ENCODE measurements around the gene IFT81.
"Not testable (repeated sequence)": the region's sequence is repeated elsewhere in the genome, so short reads cannot be mapped to it uniquely, and the experiment has no call there.

IFT81 gene

DNA sequence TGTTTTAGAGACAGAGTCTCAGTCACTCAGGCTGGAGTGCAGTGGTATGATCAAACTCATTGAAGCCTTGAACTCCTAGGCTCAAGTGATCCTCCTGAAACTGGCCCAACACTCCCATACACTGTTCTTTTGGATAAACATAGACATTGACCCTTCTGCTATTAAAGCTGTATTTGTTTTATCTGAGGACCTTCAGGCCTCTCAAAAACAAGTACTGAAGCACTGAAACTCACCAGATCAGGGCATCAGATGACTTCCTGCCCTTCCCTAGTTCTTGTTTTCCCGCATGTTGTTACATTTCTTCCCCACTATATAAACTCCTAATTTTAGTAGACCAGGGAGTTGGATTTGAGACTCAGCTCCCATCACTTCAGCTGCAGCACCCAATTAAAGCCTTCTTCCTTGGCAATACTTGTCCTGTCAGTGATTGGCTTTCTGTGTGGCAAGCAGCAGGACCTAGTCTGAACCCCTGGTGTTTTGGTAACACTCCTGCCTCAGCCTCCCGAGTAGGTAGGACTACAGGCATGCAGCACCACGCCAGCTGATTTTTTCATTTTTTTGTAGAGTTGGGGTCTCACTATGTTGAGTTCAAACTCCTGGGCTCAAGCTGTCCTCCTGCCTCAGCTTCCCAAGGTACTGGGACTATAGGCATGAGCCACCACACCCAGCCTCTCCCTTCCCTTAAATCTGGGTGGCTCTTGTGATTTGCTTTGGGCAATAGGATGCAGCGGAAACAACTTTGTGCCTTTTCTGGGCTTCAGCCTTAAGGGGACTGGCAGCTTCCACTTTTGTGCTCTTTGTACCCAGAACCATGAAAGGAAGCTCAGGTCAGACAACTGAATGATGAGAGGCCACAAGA is 12.5 kb upstream of the IFT81 start:
- no peaks in the 10 kb centered on the region for H3K27me3 ChIP-seq (ENCODE audit: control insufficient read depth, insufficient read depth, low read length)
- no peaks in the 10 kb centered on the region for H3K9me3 ChIP-seq (ENCODE audit: control insufficient read depth, insufficient read depth, low read length)
- H3K4me3 ChIP-seq (ENCODE audit: low read depth, low read length): no peak overlapping the region
- H3K9ac ChIP-seq (ENCODE audit: low read depth, low read length): no peak overlapping the region
- peaks cover 9% of the 10 kb centered on the region for H3K4me1 ChIP-seq (ENCODE audit: control insufficient read depth, insufficient read depth, low read length)
- H3K36me3 ChIP-seq (ENCODE audit: control insufficient read depth, insufficient read depth, low read length): no peaks in the 10 kb centered on the region

GRCh38 chr12:110112335-110112660 is 11.9 kb upstream of the IFT81 start:
- Histone ChIP-seq H3K27me3 (ENCODE audit: control insufficient read depth, insufficient read depth, low read length) (no peaks in the 10 kb centered on the region), H3K36me3 (ENCODE audit: control insufficient read depth, insufficient read depth, low read length) (no peaks in the 10 kb centered on the region), H3K9me3 (ENCODE audit: control insufficient read depth, insufficient read depth, low read length) (no peaks in the 10 kb centered on the region), H3K4me3 (ENCODE audit: low read depth, low read length) (no peak overlapping the region), H3K4me1 (ENCODE audit: control insufficient read depth, insufficient read depth, low read length) (peaks cover 9% of the 10 kb centered on the region), H3K9ac (ENCODE audit: low read depth, low read length) (no peak overlapping the region)

GRCh38 chr12:110114528-110114937 is 9.6 kb upstream of the IFT81 start:
- Histone ChIP-seq H3K4me3 (ENCODE audit: low read depth, low read length) (no peak overlapping the region), H3K36me3 (ENCODE audit: control insufficient read depth, insufficient read depth, low read length) (no peaks in the 10 kb centered on the region), H3K9ac (ENCODE audit: low read depth, low read length) (no peak overlapping the region), H3K4me1 (ENCODE audit: control insufficient read depth, insufficient read depth, low read length) (peaks cover 1% of the 10 kb centered on the region), H3K9me3 (ENCODE audit: control insufficient read depth, insufficient read depth, low read length) (no peaks in the 10 kb centered on the region), H3K27me3 (ENCODE audit: control insufficient read depth, insufficient read depth, low read length) (no peaks in the 10 kb centered on the region)

GRCh38 chr12:110115675-110116074 is 8.5 kb upstream of the IFT81 start:
- no peak overlapping the region for H3K4me3 ChIP-seq (ENCODE audit: low read depth, low read length)
- H3K36me3 ChIP-seq (ENCODE audit: control insufficient read depth, insufficient read depth, low read length): no peaks in the 10 kb centered on the region
- H3K9me3 ChIP-seq (ENCODE audit: control insufficient read depth, insufficient read depth, low read length): no peaks in the 10 kb centered on the region
- no peak overlapping the region for H3K9ac ChIP-seq (ENCODE audit: low read depth, low read length)
- no peaks in the 10 kb centered on the region for H3K4me1 ChIP-seq (ENCODE audit: control insufficient read depth, insufficient read depth, low read length)
- H3K27me3 ChIP-seq (ENCODE audit: control insufficient read depth, insufficient read depth, low read length): no peaks in the 10 kb centered on the region

DNA sequence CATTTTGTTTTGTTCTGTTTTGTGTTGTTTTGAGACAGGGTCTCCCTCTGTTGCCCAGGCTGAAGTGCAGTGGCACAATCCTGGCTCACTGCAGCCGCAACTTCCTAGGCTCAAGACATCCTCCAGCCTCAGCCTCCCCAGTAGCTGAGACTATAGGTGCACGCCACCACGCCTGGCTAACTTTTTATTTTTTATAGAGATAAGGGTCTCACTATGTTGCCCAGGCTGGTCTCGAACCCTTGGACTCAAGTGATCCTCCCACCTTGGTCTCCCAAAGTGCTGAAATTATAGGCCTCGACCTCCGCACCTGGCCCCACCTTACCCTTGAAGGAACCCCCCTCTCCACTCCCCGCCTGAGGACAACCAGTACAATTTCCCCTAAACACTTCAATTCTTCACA is 7.5 kb upstream of the IFT81 start:
- Histone ChIP-seq H3K9ac (ENCODE audit: low read depth, low read length) (no peak overlapping the region), H3K36me3 (ENCODE audit: control insufficient read depth, insufficient read depth, low read length) (no peaks in the 10 kb centered on the region), H3K27me3 (ENCODE audit: control insufficient read depth, insufficient read depth, low read length) (no peaks in the 10 kb centered on the region), H3K9me3 (ENCODE audit: control insufficient read depth, insufficient read depth, low read length) (no peaks in the 10 kb centered on the region), H3K4me1 (ENCODE audit: control insufficient read depth, insufficient read depth, low read length) (no peaks in the 10 kb centered on the region), H3K4me3 (ENCODE audit: low read depth, low read length) (no peak overlapping the region)

DNA sequence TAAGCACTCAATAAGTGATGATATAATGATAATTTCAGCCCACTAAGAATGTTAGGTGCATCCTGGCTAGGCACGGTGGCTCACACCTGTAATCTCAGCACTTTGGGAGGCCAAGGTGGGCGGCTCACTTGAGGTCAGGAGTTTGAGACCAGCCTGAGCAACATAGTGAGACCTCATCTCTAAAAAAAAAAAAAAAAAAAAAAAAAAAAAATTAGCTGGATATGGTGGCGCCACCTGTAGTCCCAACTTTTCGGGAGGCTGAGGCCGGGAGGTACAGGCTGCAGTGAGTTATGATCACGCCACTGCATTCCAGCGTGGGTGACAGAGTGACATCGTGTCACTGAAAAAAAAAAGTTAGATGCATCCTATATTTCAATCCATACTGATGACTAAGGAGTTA is 6.9 kb upstream of the IFT81 start:
- not testable (repeated sequence) for H3K4me3 ChIP-seq (ENCODE audit: low read depth, low read length); H3K27me3 ChIP-seq (ENCODE audit: control insufficient read depth, insufficient read depth, low read length); H3K9ac ChIP-seq (ENCODE audit: low read depth, low read length); H3K36me3 ChIP-seq (ENCODE audit: control insufficient read depth, insufficient read depth, low read length); H3K4me1 ChIP-seq (ENCODE audit: control insufficient read depth, insufficient read depth, low read length); H3K9me3 ChIP-seq (ENCODE audit: control insufficient read depth, insufficient read depth, low read length)

DNA sequence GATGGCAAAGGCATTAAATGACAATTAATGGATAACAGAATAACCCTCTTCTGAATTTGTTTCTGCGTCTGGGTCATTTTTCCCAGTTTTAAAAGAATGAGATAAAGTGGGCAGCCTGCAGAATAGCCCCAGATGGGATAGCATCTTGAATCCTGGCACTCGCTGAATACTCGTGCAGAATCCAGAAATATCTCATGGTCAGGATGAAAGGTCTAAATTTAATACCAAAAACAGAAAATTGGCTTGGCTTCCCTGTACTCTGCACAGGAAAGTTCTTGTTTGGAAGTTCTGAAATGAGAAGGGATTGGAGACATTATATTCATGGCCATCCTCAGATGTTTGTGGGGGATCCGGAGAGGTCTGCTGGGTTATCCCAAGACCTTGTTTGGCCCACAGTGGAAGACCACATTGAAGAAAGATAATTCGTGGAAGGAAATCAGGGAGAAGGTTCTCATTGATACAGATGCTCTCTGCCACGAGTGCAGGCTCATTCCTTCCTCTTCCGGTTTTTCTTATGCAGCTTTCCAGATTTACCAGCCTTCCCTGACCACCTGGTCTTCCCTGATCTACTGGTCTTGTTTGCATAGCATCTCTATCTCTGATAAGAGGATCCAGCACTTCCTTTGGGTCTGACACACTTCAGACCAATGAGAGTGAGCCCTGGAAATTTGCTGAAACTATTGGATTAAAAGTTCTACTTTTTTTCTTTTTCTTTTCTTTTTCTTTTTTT is 6.0 kb upstream of the IFT81 start:
- Histone ChIP-seq H3K4me3 (ENCODE audit: low read depth, low read length) (no peak overlapping the region), H3K27me3 (ENCODE audit: control insufficient read depth, insufficient read depth, low read length) (no peaks in the 10 kb centered on the region), H3K36me3 (ENCODE audit: control insufficient read depth, insufficient read depth, low read length) (no peaks in the 10 kb centered on the region), H3K9ac (ENCODE audit: low read depth, low read length) (no peak overlapping the region), H3K9me3 (ENCODE audit: control insufficient read depth, insufficient read depth, low read length) (no peaks in the 10 kb centered on the region), H3K4me1 (ENCODE audit: control insufficient read depth, insufficient read depth, low read length) (peaks cover 10% of the 10 kb centered on the region)

DNA sequence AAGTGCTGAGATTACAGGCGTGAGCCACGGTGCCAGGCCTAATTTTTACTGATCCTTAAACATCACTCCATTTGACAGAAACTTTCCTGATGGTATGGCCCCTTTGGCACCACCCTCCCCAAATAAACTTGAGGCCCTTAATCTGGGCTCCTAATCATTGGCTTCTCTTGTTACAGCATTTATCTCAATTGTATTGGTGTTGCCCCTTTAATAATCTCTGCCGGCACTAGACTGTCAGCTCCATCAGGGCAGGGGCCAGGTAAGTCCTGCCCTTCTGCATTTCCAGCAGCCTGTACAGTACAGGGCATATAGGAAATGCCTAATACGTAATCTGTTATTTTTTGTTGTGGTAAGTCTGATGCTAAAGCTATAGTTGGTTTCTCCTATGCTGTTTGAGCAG is 1.2 kb upstream of the IFT81 start:
- no peak overlapping the region for H3K9ac ChIP-seq (ENCODE audit: low read depth, low read length)
- H3K4me3 ChIP-seq (ENCODE audit: low read depth, low read length): no peak overlapping the region
- H3K4me1 ChIP-seq (ENCODE audit: control insufficient read depth, insufficient read depth, low read length): peaks cover 17% of the 10 kb centered on the region
- H3K9me3 ChIP-seq (ENCODE audit: control insufficient read depth, insufficient read depth, low read length): no peaks in the 10 kb centered on the region
- no peaks in the 10 kb centered on the region for H3K27me3 ChIP-seq (ENCODE audit: control insufficient read depth, insufficient read depth, low read length)
- peaks cover 3% of the 10 kb centered on the region for H3K36me3 ChIP-seq (ENCODE audit: control insufficient read depth, insufficient read depth, low read length)

GRCh38 chr12:110123919-110124268 is 263 bp upstream of the IFT81 start:
- no peaks in the 10 kb centered on the region for H3K27me3 ChIP-seq (ENCODE audit: control insufficient read depth, insufficient read depth, low read length)
- no peak overlapping the region for H3K9ac ChIP-seq (ENCODE audit: low read depth, low read length)
- no peaks in the 10 kb centered on the region for H3K9me3 ChIP-seq (ENCODE audit: control insufficient read depth, insufficient read depth, low read length)
- peaks cover 3% of the 10 kb centered on the region for H3K36me3 ChIP-seq (ENCODE audit: control insufficient read depth, insufficient read depth, low read length)
- peaks cover 17% of the 10 kb centered on the region for H3K4me1 ChIP-seq (ENCODE audit: control insufficient read depth, insufficient read depth, low read length)
- H3K4me3 ChIP-seq (ENCODE audit: low read depth, low read length): peak overlapping the region; percentile 14

- no peaks in the 10 kb centered on the region for H3K9me3 ChIP-seq (ENCODE audit: control insufficient read depth, insufficient read depth, low read length)
- H3K4me3 ChIP-seq (ENCODE audit: low read depth, low read length): no peak overlapping the region
- peaks cover 17% of the 10 kb centered on the region for H3K4me1 ChIP-seq (ENCODE audit: control insufficient read depth, insufficient read depth, low read length)
- H3K27me3 ChIP-seq (ENCODE audit: control insufficient read depth, insufficient read depth, low read length): no peaks in the 10 kb centered on the region
- peaks cover 8% of the 10 kb centered on the region for H3K36me3 ChIP-seq (ENCODE audit: control insufficient read depth, insufficient read depth, low read length)
- no peak overlapping the region for H3K9ac ChIP-seq (ENCODE audit: low read depth, low read length)
Observed at GRCh38 chr12:110126557-110126956, 2.4 kb downstream of the IFT81 start.

GRCh38 chr12:110134691-110135411 is 10.7 kb downstream of the IFT81 start:
- H3K4me1 ChIP-seq (ENCODE audit: control insufficient read depth, insufficient read depth, low read length): no peaks in the 10 kb centered on the region
- H3K4me3 ChIP-seq (ENCODE audit: low read depth, low read length): no peak overlapping the region
- H3K9ac ChIP-seq (ENCODE audit: low read depth, low read length): no peak overlapping the region
- H3K9me3 ChIP-seq (ENCODE audit: control insufficient read depth, insufficient read depth, low read length): no peaks in the 10 kb centered on the region
- H3K27me3 ChIP-seq (ENCODE audit: control insufficient read depth, insufficient read depth, low read length): no peaks in the 10 kb centered on the region
- H3K36me3 ChIP-seq (ENCODE audit: control insufficient read depth, insufficient read depth, low read length): peaks cover 5% of the 10 kb centered on the region

DNA sequence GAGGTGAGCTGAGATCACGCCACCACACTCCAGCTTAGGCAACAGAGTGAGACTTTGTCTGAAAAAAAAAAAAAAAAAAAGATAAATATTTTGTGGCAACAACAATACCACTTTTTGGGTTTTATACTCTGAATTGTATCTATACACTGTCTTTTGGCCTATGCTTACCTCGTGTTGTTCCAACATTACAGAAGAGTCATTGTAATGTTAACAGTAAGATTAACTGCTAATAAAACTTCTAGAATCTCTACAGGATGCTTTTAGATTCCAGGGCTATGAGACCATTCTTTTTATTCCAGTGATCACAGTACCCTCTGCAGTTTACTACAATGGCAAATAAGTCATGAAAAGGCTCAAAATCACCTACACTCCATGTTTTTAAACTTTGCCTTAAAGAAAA is 11.6 kb downstream of the IFT81 start:
- Histone ChIP-seq H3K36me3 (ENCODE audit: control insufficient read depth, insufficient read depth, low read length) (peaks cover 5% of the 10 kb centered on the region), H3K4me1 (ENCODE audit: control insufficient read depth, insufficient read depth, low read length) (no peaks in the 10 kb centered on the region)

More for the DNA sequence above, 11.6 kb downstream of the IFT81 start:
- Histone ChIP-seq H3K9ac (ENCODE audit: low read depth, low read length) (no peak overlapping the region), H3K27me3 (ENCODE audit: control insufficient read depth, insufficient read depth, low read length) (no peaks in the 10 kb centered on the region), H3K9me3 (ENCODE audit: control insufficient read depth, insufficient read depth, low read length) (no peaks in the 10 kb centered on the region), H3K4me3 (ENCODE audit: low read depth, low read length) (no peak overlapping the region)
